Stomach (tissue), 4 donors: ENCODE measurements around the gene TRMT1.

ENCODE experiments used
- EP300 ChIP-seq: sonication (generic); formaldehyde crosslinking; IDR thresholded peaks from one replicate; pipeline ENCODE4 v1.6.1; 2017; ENCODE audit warnings: antibody characterized with exemption
- POLR2A ChIP-seq, 4 donors: fragments of 450-650 bp; IDR thresholded peaks; one replicate each; pipeline ENCODE4 v1.6.1; 2016; ENCODE audit warnings: antibody characterized with exemption in 4 of 4, control low read depth in 2 of 4, mild to moderate bottlenecking in 1 of 4, moderate library complexity in 1 of 4
- TF ChIP-seq, protein P1 (sequence below), 7 experiments: fragments of 450-650 bp in 4 of 7; fragments of 200-600 bp in 3 of 7; sonication (generic) in 3 of 7; IDR thresholded peaks; one replicate each; pipeline ENCODE4 v1.5.1; 2016 to 2019; ENCODE audit warnings: antibody characterized with exemption in 7 of 7, control low read depth in 2 of 7, mild to moderate bottlenecking in 1 of 7

DNA sequence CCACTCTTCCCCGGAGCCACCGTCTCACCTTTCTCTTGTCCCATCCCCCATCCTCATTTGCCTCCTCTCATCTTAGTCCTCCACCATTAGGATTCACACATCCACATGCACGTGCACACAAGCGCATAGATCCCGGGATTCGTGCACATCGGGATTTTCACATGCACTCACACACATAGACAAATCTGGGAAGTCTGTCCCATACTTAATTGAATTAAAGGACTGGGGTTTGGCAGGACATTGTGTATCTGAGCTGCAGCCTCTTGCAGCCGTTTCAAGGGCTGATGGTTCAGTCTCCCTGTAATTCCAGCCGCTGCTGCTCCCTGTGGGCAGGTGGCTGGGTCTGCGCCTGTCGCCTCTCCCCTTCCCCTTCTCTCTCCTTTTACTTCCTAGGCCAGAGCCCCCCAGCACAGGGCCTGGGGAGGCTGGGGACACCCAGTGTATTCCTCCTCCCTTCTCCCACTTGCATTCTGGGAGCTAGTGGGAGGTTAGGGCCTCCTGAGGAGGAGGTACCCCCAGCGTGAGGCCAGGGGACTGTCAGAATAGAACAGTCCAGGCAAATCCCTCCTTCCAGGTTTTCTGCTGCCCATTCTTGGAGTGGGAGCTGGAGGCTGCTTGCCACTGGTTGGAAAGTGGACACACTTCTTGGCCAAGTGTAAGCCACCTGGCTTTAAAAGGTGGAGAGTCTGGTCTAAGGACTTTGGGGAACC, 57.4 kb downstream of the TRMT1 start:
- TF ChIP-seq EP300 (no peak), POLR2A (IDR thresholded peaks at IDR 0.05) (no peak)
- TF ChIP-seq, protein P1, sequence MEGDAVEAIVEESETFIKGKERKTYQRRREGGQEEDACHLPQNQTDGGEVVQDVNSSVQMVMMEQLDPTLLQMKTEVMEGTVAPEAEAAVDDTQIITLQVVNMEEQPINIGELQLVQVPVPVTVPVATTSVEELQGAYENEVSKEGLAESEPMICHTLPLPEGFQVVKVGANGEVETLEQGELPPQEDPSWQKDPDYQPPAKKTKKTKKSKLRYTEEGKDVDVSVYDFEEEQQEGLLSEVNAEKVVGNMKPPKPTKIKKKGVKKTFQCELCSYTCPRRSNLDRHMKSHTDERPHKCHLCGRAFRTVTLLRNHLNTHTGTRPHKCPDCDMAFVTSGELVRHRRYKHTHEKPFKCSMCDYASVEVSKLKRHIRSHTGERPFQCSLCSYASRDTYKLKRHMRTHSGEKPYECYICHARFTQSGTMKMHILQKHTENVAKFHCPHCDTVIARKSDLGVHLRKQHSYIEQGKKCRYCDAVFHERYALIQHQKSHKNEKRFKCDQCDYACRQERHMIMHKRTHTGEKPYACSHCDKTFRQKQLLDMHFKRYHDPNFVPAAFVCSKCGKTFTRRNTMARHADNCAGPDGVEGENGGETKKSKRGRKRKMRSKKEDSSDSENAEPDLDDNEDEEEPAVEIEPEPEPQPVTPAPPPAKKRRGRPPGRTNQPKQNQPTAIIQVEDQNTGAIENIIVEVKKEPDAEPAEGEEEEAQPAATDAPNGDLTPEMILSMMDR (IDR thresholded peaks at IDR 0.05), result no peak
